ENCODE data around the gene ANAPC2. TPM values are rescaled to one million over a fixed set of nuclear protein-coding genes. Genes with fewer than 3 reads are reported as not detected.

Gene ANAPC2
- total RNA-seq, 1 donor from 2014 or later = 73.2 TPM

DNA sequence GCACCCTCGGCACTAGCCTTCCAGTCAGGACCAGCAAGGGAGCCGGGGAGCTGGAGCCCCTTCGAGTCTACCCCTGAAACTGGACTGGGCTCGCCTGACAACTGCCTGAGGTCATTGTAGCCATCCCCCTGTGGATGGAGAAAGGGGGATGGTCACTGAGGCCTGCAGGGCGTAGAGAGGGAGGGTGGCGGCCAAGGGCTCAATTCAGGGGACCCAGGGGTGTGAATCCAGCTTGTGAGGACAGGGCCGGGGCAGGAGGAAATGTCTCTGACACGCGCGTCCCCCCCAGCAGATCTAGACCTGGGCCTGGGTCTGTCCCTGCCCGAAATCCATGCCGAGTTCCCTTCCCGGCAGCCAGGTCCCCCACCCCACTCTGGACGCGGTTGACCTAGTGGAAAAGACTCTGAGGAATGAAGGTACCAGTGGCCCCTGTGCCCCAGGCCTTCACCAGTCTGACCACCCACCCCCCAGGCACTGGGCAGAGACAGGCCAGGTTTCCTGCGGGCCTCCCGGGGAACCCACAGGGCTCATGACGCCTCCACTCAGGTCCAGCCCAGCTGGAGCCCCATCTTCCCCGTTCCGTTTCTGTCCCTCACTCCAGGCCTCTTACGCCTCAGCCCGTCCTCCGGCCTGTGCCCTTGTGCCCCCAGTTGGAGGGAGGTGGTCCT is 43.1 kb upstream of the ANAPC2 start:
- H3K4me1 Mint-ChIP-seq (ENCODE audit: low read depth) = peaks cover 16% of the 10 kb centered on the region
- no peak overlapping the region for H3K27ac Mint-ChIP-seq
- no peak overlapping the region for H3K4me3 Mint-ChIP-seq (ENCODE audit: low read depth)
- no peaks in the 10 kb centered on the region for H3K9me3 Mint-ChIP-seq (ENCODE audit: low read depth)
- no peaks in the 10 kb centered on the region for H3K27me3 Mint-ChIP-seq
- TF ChIP-seq, protein P1, sequence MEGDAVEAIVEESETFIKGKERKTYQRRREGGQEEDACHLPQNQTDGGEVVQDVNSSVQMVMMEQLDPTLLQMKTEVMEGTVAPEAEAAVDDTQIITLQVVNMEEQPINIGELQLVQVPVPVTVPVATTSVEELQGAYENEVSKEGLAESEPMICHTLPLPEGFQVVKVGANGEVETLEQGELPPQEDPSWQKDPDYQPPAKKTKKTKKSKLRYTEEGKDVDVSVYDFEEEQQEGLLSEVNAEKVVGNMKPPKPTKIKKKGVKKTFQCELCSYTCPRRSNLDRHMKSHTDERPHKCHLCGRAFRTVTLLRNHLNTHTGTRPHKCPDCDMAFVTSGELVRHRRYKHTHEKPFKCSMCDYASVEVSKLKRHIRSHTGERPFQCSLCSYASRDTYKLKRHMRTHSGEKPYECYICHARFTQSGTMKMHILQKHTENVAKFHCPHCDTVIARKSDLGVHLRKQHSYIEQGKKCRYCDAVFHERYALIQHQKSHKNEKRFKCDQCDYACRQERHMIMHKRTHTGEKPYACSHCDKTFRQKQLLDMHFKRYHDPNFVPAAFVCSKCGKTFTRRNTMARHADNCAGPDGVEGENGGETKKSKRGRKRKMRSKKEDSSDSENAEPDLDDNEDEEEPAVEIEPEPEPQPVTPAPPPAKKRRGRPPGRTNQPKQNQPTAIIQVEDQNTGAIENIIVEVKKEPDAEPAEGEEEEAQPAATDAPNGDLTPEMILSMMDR (IDR thresholded peaks at IDR 0.05; ENCODE audit: unreplicated experiment) = no peak
- no peaks in the 10 kb centered on the region for H3K36me3 Mint-ChIP-seq (ENCODE audit: insufficient read depth)
- no peak for DNase-seq (ENCODE audit: low spot score, unreplicated experiment)

DNA sequence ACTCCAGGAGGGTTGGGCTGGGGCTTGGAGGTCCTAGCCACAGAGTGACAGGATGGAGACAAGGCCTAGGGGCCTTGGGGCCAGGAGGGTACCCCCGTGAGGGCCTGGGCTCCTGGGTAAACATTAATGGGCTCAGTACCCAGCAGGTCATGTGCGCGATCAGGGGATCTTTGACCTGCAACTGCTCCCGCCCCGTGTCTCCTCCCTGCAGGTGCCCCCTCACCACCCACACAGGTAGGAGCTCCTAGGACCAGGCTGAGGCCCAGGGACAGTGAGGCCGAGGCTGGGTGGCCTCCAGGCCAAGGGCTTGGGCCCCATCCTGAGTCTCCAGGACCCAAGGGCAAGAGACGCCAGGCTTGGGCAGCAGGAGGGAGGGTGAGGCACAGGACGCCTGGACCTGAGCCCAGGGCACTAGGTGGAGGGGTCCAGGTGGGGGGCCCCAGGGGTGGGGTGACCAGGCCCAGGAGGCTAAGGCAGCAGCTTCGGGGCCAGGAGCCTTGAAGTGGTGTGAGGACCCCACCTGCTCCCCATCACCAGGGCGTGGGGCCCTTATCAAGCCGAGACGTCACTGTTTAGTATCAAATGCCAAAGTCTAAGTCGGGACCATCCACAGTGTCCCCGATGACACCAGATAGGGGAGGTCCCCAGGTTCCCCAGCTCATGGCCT is 42.5 kb upstream of the ANAPC2 start, which contains the start of gene SLC34A3:
SLC34A3 (plus strand) TSS at position 197 of the 667 bp plus-strand sequence. CDS start 802 bp downstream, outside the sequence.
- Mint-ChIP-seq H3K27ac (no peak within 1 kb of the TSS), H3K27me3 (no peaks in the 10 kb centered on the region), H3K4me1 (ENCODE audit: low read depth) (peaks cover 13% of the 10 kb centered on the region), H3K36me3 (ENCODE audit: insufficient read depth) (no peaks in the 10 kb centered on the region), H3K4me3 (ENCODE audit: low read depth) (no peak within 1 kb of the TSS), H3K9me3 (ENCODE audit: low read depth) (no peaks in the 10 kb centered on the region)
- TF ChIP-seq, protein P1 (IDR thresholded peaks at IDR 0.05; ENCODE audit: unreplicated experiment) = no peak
- DNase-seq (ENCODE audit: low spot score, unreplicated experiment) = no peak

DNA sequence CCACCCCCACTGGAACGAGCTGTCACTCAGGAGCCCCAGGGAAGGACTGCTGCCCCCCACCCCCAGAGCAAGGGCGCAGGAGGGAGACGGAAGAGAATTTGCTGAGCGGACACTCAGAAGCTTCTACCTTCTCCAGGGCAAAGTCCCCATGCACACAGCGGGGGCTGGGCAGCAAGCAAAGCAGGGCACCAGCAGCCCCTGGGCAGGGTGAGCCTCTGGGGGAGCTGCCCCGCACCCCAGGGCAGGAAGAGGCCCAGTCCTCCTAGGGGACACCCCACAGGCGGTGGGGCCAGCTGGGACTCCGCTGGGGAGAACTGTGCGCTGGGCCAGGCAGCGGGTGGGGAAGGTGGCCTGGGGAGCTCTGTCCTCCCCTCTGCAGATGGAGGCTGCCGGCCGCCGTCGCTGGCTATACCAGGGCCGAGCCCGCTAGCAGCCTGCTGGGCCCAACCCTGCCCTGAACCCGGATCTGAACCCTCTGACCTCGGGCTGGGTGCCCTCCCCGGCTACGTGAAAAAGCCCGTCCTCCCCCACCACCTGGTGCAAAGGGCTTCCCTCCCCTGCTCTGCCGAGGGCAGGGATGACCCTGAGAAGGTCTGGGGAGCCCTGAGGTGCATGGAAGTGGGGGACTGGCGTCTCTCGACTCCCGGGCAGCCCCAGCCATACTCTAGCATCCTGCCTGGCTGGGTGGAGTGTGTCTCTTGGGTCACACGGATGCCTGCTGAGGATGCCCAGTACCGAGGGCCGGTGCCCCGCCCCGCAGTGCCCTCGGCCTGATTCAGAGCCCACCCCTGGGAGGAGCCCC is 41.7 kb upstream of the ANAPC2 start:
- H3K27ac Mint-ChIP-seq = no peak overlapping the region
- peaks cover 10% of the 10 kb centered on the region for H3K4me1 Mint-ChIP-seq (ENCODE audit: low read depth)
- DNase-seq (ENCODE audit: low spot score, unreplicated experiment) = no peak
- no peak overlapping the region for H3K4me3 Mint-ChIP-seq (ENCODE audit: low read depth)
- no peaks in the 10 kb centered on the region for H3K9me3 Mint-ChIP-seq (ENCODE audit: low read depth)
- no peaks in the 10 kb centered on the region for H3K36me3 Mint-ChIP-seq (ENCODE audit: insufficient read depth)
- no peaks in the 10 kb centered on the region for H3K27me3 Mint-ChIP-seq
- TF ChIP-seq, protein P1 (IDR thresholded peaks at IDR 0.05; ENCODE audit: unreplicated experiment) = no peak

DNA sequence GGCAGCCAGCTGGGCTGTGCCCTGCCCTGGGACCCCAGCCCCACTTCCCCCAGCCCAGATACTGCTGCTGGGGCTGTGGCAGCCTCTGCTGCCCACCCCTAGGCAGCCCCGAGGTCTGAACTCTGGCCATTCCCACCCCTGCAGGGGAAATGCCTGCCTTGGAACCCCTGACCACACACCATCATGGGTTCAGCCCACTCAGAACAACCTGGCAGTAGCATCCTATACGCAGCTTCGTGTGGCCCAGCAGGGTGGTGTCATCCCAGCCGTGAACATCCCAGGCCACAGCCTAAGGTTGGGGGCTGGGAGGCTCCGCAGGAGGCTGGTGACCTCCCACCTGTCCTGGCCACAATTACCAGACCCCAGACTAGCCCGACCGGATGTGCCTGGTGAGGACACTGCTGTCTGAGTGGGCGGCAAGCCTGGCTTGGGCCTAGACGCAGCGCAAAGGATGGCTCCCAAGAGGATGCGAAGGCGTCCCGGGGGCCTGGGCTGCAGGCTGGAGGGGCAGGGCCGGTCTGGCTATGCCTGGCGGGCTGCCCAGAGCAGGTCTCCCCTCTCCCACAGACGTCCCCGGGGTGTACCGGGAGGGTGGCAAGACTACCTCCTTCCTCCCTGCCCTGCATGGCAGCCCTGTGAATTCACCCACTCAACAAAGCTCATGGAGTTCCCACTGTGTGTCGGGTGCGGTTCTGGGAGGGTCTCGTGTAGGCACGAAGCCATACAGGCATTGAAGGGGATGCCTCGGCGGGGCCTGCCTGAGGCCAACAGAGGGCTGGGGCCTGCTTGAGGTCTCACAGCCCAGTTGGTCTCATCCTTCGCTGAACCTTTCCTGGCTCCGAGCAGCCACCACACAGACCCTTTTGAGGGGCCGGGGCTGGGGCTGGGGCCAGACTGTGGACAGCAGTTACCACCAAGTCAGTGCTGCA is 40.9 kb upstream of the ANAPC2 start:
- Mint-ChIP-seq H3K4me1 (ENCODE audit: low read depth) (peaks cover 9% of the 10 kb centered on the region), H3K27me3 (no peaks in the 10 kb centered on the region), H3K27ac (no peak overlapping the region), H3K4me3 (ENCODE audit: low read depth) (no peak overlapping the region), H3K9me3 (ENCODE audit: low read depth) (no peaks in the 10 kb centered on the region), H3K36me3 (ENCODE audit: insufficient read depth) (no peaks in the 10 kb centered on the region)
- DNase-seq (ENCODE audit: low spot score, unreplicated experiment) = no peak
- TF ChIP-seq, protein P1 (IDR thresholded peaks at IDR 0.05; ENCODE audit: unreplicated experiment) = no peak
